GM12865 (cell line): Measurements from ENCODE around the gene PPFIA2.

Experiments
- DNase-seq: peaks from one replicate; pipeline ENCODE4 v3.0.0; 2010; ENCODE audit warnings: low read depth
- H3K4me3 ChIP-seq: 2 replicates; pipeline ENCODE4 v1.5.1; 2011; ENCODE audit warnings: mild to moderate bottlenecking, low read depth, low read length, control low read depth
- CTCF ChIP-seq: IDR thresholded peaks from 2 replicates; pipeline ENCODE4 v1.5.1; 2011; ENCODE audit warnings: low read length, control low read depth, low read depth, inconsistent platforms; ENCODE audit not compliant: insufficient read depth; ENCODE audit errors: missing control alignments

PPFIA2 gene

GRCh38 chr12:81759190-81760051 lies at the start of gene PPFIA2:
TSS of gene PPFIA2 (minus strand) at chr12:81759350.
- no peak for TF ChIP-seq CTCF
- DNase-seq: no peak

GRCh38 chr12:81800298-81801148 lies 41.4 kb upstream of the PPFIA2 start:
- DNase-seq: no peak
- no peak for TF ChIP-seq CTCF
- no peak overlapping the region for H3K4me3 ChIP-seq

More at GRCh38 chr12:81759190-81760051, at the start of gene PPFIA2:
- no peak within 1 kb of the TSS for H3K4me3 ChIP-seq

- DNase-seq: no peak
- TF ChIP-seq CTCF: no peak
- H3K4me3 ChIP-seq: no peak overlapping the region
Measured at GRCh38 chr12:81798294-81798693, 39.1 kb upstream of the PPFIA2 start.

- H3K4me3 ChIP-seq: no peak overlapping the region
- TF ChIP-seq CTCF: peak; percentile 26
- peak; percentile 8 for DNase-seq
Measured at GRCh38 chr12:81797100-81797499, 38.0 kb upstream of the PPFIA2 start.

- no peak for TF ChIP-seq CTCF
- no peak for DNase-seq
- no peak overlapping the region for H3K4me3 ChIP-seq
Measured at GRCh38 chr12:81792666-81793065, 33.5 kb upstream of the PPFIA2 start.

GRCh38 chr12:81779216-81779615 lies 20.1 kb upstream of the PPFIA2 start:
- no peak for DNase-seq
- TF ChIP-seq CTCF: no peak
- H3K4me3 ChIP-seq: no peak overlapping the region
